ENCODE data around the gene SERP1.
A peak's percentile ranks its signal among the peaks of the same experiment; 100 is the strongest.

The SERP1 gene

GRCh38 chr3:150546226-150547044 lies at the start of gene SERP1, which contains the start of gene EIF2A:
SERP1 (minus strand) TSS chr3:150546496; CDS start chr3:150546135, 361 bp downstream.
EIF2A (plus strand) TSS chr3:150546787; CDS start chr3:150546803, 16 bp downstream.
- peak; percentile 100 for DNase-seq

- no peak for DNase-seq
These were observed 47.9 kb upstream of the SERP1 start for GRCh38 chr3:150594150-150594549.

DNA sequence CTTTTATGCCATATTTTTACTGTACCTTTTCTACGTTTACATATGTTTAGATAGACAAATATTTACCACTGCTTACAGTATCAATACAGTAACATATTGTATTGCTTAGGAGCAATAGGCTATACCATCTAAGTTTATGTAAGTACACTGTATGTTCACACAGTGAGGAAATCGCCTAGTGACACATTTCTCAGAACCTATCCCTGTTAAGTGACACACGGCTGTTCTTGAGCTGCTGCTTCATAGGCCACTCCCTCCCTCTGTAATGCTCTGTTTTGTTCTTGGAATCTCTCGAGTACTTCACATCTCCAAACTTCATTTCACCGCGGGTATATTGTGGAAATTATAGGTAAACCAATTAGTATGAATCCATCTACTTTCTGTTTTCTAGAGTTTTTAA lies 43.5 kb upstream of the SERP1 start:
- no peak for DNase-seq

DNA sequence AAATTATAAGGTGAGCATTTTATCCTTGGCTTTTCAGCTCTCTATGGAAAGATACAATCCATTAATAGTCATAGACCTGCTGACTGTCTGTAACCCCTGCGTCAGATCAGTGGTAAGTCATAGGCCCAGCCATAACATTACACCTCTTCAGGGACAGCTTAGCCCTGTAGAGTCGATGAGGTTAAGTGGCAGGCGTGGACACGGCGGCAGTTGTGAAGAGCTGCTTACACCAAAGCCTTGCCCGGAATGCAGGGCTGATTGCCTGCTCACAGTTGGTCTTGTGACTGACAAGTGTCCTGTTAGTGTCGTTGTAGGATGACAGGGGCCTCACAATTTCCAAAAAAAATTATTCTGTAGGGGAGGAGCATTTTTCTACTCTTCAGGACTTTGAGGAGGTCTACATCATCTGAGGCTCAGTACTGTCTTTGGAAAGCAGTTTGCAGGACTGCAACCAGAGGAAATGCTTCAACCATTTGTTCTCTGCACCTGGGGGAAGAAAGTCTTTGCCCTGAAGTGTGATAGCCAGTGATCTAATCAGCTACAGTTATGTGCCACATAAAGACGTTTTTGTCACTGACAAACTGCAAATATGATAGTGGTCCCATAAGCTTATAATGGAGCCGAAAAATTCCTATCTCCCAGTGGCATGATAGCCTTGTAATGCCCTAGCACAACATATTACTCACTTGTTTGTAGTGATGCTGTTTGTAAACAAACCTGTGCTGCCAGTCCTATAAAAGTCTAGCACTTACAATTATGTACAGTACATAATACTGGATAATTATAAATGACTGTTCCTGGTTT lies 41.9 kb upstream of the SERP1 start:
- DNase-seq, result no peak

DNA sequence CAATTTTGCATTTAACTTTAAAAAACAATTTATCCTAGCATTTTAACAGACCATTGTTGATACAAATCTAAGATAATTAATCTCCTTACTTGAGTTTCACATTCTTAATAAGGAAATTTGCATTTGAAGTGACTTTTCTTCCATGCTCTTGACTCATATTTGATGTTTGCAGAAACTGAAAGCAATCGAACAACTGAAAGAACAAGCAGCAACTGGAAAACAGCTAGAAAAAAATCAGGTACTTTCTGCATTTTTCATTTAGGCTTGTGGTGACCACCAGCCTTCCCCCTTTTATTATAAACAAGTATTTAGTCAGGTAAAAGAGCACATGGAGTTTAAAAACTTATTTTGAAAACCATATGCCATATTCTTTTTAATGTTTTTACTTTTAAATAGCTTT lies 36.7 kb upstream of the SERP1 start:
- no peak for DNase-seq

DNA sequence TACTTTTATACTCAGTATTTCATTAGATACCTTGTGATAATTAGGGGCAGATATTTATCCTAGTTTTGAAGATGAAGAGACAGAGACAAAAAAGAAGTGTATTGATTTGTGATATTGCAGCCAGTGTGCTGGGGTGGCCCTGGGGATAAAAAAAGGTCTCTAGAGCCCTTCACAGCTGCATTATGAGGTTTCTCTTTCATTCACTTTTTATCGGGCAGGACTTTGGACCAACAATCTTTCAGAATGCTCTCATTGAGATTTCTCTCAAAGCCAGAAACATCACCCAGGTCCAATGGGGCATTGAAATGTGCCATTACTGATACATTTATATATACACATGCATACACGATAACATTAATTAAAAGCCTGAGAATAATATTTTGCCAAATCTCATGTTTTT lies 36.3 kb upstream of the SERP1 start:
- DNase-seq, result no peak

DNA sequence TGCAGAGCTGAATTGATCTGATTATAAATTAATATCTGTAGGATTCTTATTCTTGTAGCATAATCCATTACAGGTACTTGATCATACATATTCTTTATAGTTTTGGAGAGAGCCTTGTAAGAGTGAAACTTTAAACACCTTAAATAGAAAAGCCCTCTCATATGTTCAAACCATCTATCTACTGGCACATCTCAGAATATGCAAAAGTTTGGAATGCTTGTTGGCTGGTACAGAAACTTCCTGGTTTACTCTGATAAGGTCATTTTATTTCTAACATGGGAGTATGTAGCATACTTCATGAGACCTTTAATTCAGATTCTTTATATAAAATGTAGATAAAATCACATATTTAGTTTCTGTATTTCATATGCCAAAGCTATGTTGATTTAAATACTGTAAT lies 34.9 kb upstream of the SERP1 start:
- no peak for DNase-seq

DNA sequence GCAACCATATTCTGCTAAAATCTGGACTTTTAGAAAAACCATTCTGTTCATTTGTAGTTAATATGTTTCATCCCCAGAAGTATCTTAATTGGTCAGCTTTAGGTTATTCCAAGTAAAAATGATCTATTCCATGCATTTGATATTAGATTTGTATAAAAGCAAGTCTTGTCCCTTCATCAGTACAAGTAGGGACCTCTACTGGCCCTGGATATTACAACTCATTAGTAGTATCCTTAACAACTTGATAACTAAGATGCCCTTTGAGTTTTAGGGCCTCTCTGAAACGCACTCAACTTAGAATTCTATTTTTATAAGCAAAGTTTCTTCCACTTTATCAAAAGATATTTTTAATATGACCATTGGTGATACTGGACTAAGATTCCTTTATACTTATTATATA lies 31.6 kb upstream of the SERP1 start:
- DNase-seq, result no peak

DNA sequence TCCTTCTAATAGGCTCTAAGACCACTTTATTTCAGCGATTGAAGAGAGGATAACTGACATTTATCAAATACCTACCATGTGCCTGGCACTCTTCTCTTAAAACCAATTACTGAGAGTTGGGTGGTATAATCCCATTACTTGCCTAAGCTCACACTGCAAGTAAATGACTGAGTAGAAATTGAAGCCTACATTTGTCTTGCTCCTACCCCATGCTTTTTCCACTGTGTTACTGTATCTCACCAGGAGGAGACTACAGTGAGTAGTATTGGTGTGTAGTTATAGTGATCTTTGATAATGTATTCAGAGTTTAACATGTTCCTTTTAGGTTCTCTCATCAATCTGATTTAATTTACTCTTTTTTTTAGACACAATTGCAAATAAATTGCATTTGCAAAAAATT lies 21.0 kb upstream of the SERP1 start:
- no peak for DNase-seq

DNA sequence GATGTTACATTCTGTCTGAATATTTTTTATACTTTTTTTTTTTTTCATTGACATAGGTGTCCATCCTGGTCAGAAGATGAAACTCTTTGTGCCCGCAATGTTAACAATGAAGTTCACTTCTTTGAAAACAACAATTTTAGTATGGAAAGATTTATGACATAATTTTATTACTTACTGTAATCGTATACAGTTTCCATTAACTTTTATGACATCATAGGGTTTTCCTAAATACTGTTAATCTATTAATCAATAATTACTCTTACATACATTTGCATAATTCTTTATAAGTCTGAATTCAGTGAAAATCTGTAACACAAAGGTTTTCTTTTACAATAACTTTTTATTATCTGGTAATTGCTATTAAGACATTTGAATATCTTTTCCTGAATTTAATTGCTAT lies 17.9 kb upstream of the SERP1 start:
- DNase-seq, result no peak

- no peak for DNase-seq
These were observed 11.4 kb upstream of the SERP1 start for GRCh38 chr3:150557725-150558124.

GRCh38 chr3:150556792-150557191 lies 10.5 kb upstream of the SERP1 start:
- DNase-seq, result no peak

DNA sequence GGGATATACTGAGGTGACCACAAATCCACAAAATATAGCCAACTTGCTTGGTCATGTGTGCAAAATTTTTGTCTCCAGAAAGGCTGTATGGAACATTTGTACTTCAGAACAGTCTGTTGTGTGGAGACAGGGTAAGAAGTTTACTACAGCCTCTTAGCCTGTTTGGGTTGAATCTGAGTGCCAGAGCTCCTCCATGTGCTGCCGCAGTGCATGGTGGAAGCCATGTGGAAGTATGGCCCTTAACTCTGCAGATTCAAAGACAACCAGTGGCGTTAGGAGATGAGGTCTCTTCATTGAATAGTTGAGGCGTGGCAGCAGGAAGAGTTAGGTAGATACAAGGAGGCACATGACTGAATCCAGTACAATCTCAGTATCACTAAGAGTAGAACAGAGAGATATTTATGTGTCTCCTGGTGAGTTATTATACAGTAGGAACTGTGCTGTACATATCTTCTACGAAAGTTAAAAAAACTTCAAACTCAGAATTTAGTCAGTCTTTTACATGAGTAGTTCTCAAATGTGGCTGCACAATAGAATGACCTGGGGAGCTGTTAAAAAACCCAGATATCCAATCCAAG lies 9.7 kb upstream of the SERP1 start:
- DNase-seq, result no peak

GRCh38 chr3:150547045-150547741 lies 897 bp upstream of the SERP1 start:
- no peak for DNase-seq

GRCh38 chr3:150545419-150546225 lies 674 bp downstream of the SERP1 start:
- DNase-seq, result peak; percentile 47 to 65

GRCh38 chr3:150544726-150545125 lies 1.6 kb downstream of the SERP1 start:
- peak in 1 of 2 experiments; percentile 16 for DNase-seq

DNA sequence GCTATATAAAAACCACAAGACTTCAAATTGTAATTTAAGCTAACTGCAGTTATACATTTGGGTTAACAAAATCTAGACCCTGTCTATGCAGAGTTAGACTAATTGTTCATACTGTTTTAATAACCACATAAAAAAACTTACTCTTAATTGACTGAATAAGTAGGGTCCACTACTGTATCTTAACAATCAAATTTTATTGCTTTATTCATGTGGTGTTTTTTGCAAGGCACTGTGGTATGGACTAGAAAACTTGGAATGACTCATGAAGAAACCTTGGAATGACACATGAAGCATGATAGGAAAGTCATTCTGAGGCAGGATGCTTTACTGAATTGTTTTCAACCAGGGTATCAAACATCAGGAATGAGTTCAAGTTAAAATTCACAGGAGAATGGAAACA lies 2.3 kb downstream of the SERP1 start:
- no peak for DNase-seq

DNA sequence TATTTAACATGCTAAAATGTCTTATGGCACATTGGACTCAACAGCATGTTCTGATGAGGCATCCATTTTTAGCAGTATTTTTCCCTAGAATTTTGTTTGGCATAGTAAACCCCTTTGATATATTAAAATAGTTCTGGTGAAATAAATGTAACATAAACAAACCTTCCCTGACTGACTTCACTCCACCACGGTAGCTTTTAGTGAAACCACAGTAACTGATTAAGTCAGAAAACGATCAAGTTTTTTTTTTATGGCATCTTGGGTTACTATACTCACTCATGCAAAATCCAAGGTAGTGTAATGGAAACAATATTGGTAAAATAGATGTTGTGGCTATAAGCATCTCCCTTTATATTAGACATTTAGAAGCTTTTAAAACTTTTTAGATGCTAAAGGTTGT lies 2.8 kb downstream of the SERP1 start:
- DNase-seq, result no peak

GRCh38 chr3:150543128-150543527 lies 3.2 kb downstream of the SERP1 start:
- no peak for DNase-seq

- DNase-seq, result no peak
These were observed 5.3 kb downstream of the SERP1 start for GRCh38 chr3:150540991-150541390.

DNA sequence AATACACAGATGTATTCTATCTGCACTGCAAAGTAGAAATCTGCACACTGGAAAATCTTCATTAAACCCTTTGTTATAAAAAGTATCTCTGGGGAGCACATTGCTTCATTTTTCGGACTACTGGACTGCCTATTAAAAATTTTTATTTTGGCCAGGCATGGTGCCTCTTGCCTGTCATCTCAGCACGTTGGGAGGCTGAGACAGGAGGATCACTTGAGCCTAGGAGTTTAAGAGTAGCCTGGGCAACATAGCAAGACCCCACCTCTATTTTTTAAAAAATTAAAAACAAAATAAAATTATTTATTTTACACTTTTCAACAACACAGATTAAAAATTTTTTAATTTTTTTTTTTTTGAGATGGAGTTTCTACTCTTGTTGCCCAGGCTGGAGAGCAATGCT lies 6.0 kb downstream of the SERP1 start:
- no peak for DNase-seq

Measured in NCI-H2081 (cell line).